SH-SY5Y (cell line): Measurements from ENCODE around the gene XKRX.

Source experiments
- GATA2 ChIP-seq: IDR thresholded peaks from 2 replicates; pipeline ENCODE4 v1.6.1; 2011; ENCODE audit warnings: mild to moderate bottlenecking, low read depth, low read length
- GATA3 ChIP-seq: IDR thresholded peaks from 2 replicates; pipeline ENCODE4 v1.6.1; 2011; ENCODE audit warnings: low read depth, mild to moderate bottlenecking, low read length, moderate library complexity

DNA sequence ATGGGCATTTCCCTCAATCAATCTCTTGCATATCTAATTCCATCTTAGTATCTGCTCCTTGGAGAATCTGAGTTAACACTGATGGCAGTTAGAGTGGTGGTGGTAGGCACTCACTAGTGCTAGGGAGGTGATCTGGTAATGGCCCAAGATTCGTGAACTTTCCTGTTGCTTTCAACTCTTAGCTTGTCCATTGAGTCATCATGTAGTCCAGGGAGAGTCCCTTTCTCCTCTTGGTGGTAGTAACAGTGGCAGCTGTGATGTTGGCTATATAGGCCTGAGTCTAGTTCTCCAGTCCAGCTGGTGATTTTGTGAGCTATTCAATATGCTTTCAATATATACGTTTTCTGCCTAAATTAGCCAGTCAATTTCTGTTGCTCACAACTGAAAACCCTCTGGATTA is 7.0 kb upstream of the XKRX start:
- TF ChIP-seq GATA2 (no peak), GATA3 (no peak)
